ENCODE data around the gene CC2D1A. TPM values are rescaled to one million over a fixed set of nuclear protein-coding genes. Genes with fewer than 3 reads are reported as not detected.

Gene CC2D1A
- total and polyA plus RNA-seq, 2 experiments from 2014 or later = 15.8 to 20.6 TPM

- Histone ChIP-seq H4K20me1 (ENCODE audit: insufficient read depth) (no peaks in the 10 kb centered on the region), H3K27ac (no peak overlapping the region), H3K4me1 (ENCODE audit: insufficient read depth) (no peaks in the 10 kb centered on the region), H3K9me2 (ENCODE audit: insufficient read depth) (no peaks in the 10 kb centered on the region), H3K36me3 (ENCODE audit: low read depth) (no peaks in the 10 kb centered on the region), H3K4me2 (ENCODE audit: unreplicated experiment) (no peak overlapping the region), H3F3A (ENCODE audit: insufficient read depth) (peaks cover 4% of the 10 kb centered on the region; the same call in 1 of the 2 replicates), H2AFZ (no peak overlapping the region), H3K79me2 (ENCODE audit: insufficient read depth) (no peaks in the 10 kb centered on the region), H3K27me3 (replicated peaks; ENCODE audit: insufficient read depth) (no peaks in the 10 kb centered on the region), H3K9ac (no peak overlapping the region), H3K9me3 (ENCODE audit: low read depth) (no peaks in the 10 kb centered on the region), H3K4me3 (no peak overlapping the region)
- 72 to 80% methylated on average over 8 to 13 of the region's 13 CpGs for WGBS, 2 experiments (ENCODE audit: low coverage in 1 of 2, low lambda C conversion rate in 2 of 2, missing lambda C conversion rate in 2 of 2)
- in situ Hi-C loops (cut with MboI) = loop anchor here (10.0 kb wide), 1 partner anchor 84 kb away; no protein-coding TSS in a partner anchor
- no peak for DNase-seq
- TF ChIP-seq EZH2phosphoT487 (IDR thresholded peaks at IDR 0.05; ENCODE audit: insufficient read depth, low read depth) = no peak
- TF ChIP-seq EZH2 (IDR thresholded peaks at IDR 0.05; ENCODE audit: insufficient read depth, poor library complexity, severe bottlenecking) = no peak
Measured at GRCh38 chr19:13869281-13869680, 36.7 kb upstream of the CC2D1A start.

GRCh38 chr19:13870873-13871272 is 35.1 kb upstream of the CC2D1A start:
- Histone ChIP-seq H3K4me2 (ENCODE audit: unreplicated experiment) (no peak overlapping the region), H3K9me2 (ENCODE audit: insufficient read depth) (no peaks in the 10 kb centered on the region), H3K9me3 (ENCODE audit: low read depth) (no peaks in the 10 kb centered on the region), H3K4me3 (no peak overlapping the region), H2AFZ (no peak overlapping the region), H3K36me3 (ENCODE audit: low read depth) (no peaks in the 10 kb centered on the region), H3F3A (ENCODE audit: insufficient read depth) (no peaks in the 10 kb centered on the region), H3K4me1 (ENCODE audit: insufficient read depth) (no peaks in the 10 kb centered on the region), H3K27me3 (replicated peaks; ENCODE audit: insufficient read depth) (no peaks in the 10 kb centered on the region), H4K20me1 (ENCODE audit: insufficient read depth) (no peaks in the 10 kb centered on the region), H3K9ac (no peak overlapping the region), H3K27ac (no peak overlapping the region), H3K79me2 (ENCODE audit: insufficient read depth) (no peaks in the 10 kb centered on the region)
- WGBS, 2 experiments (ENCODE audit: low coverage in 1 of 2, low lambda C conversion rate in 2 of 2, missing lambda C conversion rate in 2 of 2) = 98 to 100% methylated on average over 4 of the region's 4 CpGs
- in situ Hi-C loops (cut with MboI) = no loop called here
- no peak for DNase-seq
- no peak for TF ChIP-seq EZH2phosphoT487 (IDR thresholded peaks at IDR 0.05; ENCODE audit: insufficient read depth, low read depth)
- TF ChIP-seq EZH2 (IDR thresholded peaks at IDR 0.05; ENCODE audit: insufficient read depth, poor library complexity, severe bottlenecking) = no peak

GRCh38 chr19:13872339-13872694 is 33.7 kb upstream of the CC2D1A start:
- H3F3A ChIP-seq (ENCODE audit: insufficient read depth) = no peaks in the 10 kb centered on the region
- H2AFZ ChIP-seq = no peak overlapping the region

DNA sequence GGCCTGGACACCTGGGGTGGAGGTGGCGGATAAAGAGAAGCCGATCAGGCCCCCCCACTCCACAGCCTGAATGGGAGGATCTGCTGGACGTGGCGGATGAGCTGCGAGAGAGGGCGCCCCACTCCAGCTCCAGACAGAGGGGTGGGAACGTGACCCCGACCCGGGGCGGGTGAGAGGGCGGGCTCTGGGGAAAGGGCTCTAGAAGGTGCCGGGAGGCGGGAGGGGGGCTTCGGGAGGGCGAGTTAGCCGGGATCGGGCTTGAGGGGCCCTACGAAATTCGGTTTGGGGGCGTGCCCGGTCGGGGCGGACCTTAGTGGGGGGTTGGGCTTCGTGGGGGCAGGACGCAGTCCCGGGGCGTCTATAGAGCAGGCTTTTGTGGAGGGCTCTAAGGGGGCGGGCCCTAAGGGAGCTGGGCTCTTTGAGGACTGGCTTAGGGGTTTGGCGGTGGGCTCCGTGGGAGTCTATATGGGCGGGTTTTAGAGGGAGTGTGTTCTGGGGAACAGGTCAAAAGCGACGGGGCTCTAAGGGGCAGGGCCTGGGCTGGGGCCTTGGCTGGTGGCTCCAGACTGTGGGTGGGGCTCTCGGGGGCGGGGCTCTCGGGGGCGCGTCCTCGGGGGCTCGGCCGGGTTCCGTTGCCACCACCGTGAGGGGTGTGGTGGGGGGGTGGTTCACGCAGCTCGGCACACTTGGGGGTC is 33.2 kb upstream of the CC2D1A start:
- Histone ChIP-seq H3K9ac (no peak overlapping the region), H3K4me1 (ENCODE audit: insufficient read depth) (no peaks in the 10 kb centered on the region), H3K79me2 (ENCODE audit: insufficient read depth) (no peaks in the 10 kb centered on the region), H3K27ac (no peak overlapping the region), H3F3A (ENCODE audit: insufficient read depth) (no peaks in the 10 kb centered on the region), H3K4me3 (0 out of 2 replicates have a peak overlapping the region, but pooled peaks have one; percentile 2), H3K9me2 (ENCODE audit: insufficient read depth) (no peaks in the 10 kb centered on the region), H3K27me3 (replicated peaks; ENCODE audit: insufficient read depth) (no peaks in the 10 kb centered on the region), H3K4me2 (ENCODE audit: unreplicated experiment) (no peak overlapping the region), H2AFZ (peak overlapping the region; percentile 42; the same call in 1 of the 2 replicates), H3K36me3 (ENCODE audit: low read depth) (no peaks in the 10 kb centered on the region), H4K20me1 (ENCODE audit: insufficient read depth) (no peaks in the 10 kb centered on the region), H3K9me3 (ENCODE audit: low read depth) (no peaks in the 10 kb centered on the region)
- 21 to 31% methylated on average over 19 to 41 of the region's 45 CpGs for WGBS, 2 experiments (ENCODE audit: low coverage in 1 of 2, low lambda C conversion rate in 2 of 2, missing lambda C conversion rate in 2 of 2)
- DNase-seq = no peak
- in situ Hi-C loops (cut with MboI) = no loop called here
- no peak for TF ChIP-seq EZH2 (IDR thresholded peaks at IDR 0.05; ENCODE audit: insufficient read depth, poor library complexity, severe bottlenecking)
- TF ChIP-seq EZH2phosphoT487 (IDR thresholded peaks at IDR 0.05; ENCODE audit: insufficient read depth, low read depth) = no peak

More at GRCh38 chr19:13872339-13872694, 33.7 kb upstream of the CC2D1A start:
- in situ Hi-C loops (cut with MboI) = no loop called here
- Histone ChIP-seq H4K20me1 (ENCODE audit: insufficient read depth) (no peaks in the 10 kb centered on the region), H3K36me3 (ENCODE audit: low read depth) (no peaks in the 10 kb centered on the region), H3K4me3 (no peak overlapping the region), H3K4me2 (ENCODE audit: unreplicated experiment) (no peak overlapping the region), H3K27ac (no peak overlapping the region), H3K9me3 (ENCODE audit: low read depth) (no peaks in the 10 kb centered on the region), H3K9me2 (ENCODE audit: insufficient read depth) (no peaks in the 10 kb centered on the region), H3K27me3 (replicated peaks; ENCODE audit: insufficient read depth) (no peaks in the 10 kb centered on the region), H3K79me2 (ENCODE audit: insufficient read depth) (no peaks in the 10 kb centered on the region), H3K4me1 (ENCODE audit: insufficient read depth) (no peaks in the 10 kb centered on the region), H3K9ac (no peak overlapping the region)
- no peak for DNase-seq
- no peak for TF ChIP-seq EZH2 (IDR thresholded peaks at IDR 0.05; ENCODE audit: insufficient read depth, poor library complexity, severe bottlenecking)
- no peak for TF ChIP-seq EZH2phosphoT487 (IDR thresholded peaks at IDR 0.05; ENCODE audit: insufficient read depth, low read depth)
- WGBS, 2 experiments (ENCODE audit: low coverage in 1 of 2, low lambda C conversion rate in 2 of 2, missing lambda C conversion rate in 2 of 2) = 94 to 97% methylated on average over 5 of the region's 5 CpGs
